Measurements from ENCODE around the gene RBBP4. TPM values are rescaled to one million over a fixed set of nuclear protein-coding genes. Genes with fewer than 3 reads are reported as not detected.

Gene RBBP4
- 91.7 and 109 TPM in 2 replicates for total RNA-seq

GRCh38 chr1:32650752-32651460 is at the start of gene RBBP4:
RBBP4 (plus strand) TSS chr1:32651208; CDS start chr1:32651307, 99 bp downstream.

DNA sequence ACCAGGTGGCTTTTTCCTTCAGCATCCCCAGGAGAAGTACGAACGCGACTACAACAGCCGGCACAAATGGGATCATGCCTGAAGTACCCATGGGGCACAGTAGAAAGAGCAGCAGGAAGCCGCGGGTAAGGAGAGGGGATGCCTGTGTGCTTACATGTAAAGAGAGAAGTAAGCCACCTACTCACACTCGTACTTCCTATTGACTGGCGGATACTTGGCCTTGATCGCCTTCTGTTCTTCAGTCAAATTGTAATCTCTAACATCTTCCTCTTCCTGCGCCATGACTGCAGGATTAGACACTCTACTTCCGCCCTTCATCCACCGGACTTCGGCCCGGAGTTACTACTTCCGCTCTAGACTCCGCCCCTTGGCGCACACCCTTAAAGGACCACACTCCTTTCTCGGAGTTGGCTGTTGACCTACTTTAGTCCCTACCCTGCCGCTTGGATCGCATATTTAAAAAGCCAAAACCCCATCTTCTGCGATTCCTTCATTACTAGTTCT is 708 bp upstream of the RBBP4 start, which contains the start of gene ZBTB8OS:
ZBTB8OS (minus strand) TSS at position 303 of the 504 bp plus-strand sequence; CDS start at position 282, 21 bp downstream.

DNA sequence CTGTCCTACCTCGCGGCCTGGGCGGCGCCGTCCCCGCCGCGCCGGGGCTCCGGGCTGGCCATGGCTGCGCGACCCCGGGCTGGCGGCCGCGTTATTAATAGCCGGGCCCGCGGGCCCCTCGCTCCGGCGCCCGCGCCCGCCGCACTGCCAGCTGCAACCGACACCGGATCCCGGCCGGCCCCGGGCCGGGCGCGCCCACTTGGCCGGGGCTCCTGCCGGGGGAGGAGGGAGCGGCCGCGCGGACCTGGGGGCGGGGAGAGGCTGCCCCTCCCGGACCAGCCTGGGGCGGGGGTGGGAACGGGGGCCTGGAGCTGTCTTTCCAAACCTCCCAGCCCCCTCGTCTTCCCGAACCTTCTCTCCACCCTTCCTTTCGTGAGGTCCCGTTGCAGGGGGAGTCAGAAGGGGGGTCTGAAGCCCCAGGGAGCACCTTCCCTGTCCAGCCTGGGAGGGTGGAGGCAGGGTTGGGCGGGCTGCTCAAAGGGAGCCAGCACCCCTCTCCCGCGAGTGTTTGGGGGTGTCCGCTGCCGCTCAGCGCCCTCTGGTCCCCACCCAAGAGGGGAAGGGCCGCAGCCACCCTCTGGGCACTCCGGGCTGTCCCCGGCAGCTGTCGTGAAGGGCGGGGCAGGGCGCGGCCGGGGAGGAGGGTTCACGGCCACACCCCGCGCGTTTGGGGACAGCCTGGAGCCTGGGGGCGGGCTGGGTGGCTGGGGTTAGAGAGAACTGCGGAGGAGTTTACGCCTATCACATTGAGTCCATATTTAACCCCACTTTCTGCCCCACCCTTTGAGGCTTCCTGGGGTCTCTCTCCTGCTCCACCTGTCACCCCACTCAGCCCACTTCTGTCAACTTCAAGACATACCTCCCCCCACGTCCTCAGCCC is 51.8 kb downstream of the RBBP4 start, which contains the start of gene SYNC:
SYNC (minus strand) TSS at position 172 of the 880 bp plus-strand sequence; CDS start at position 62, 110 bp downstream.

Other genes with a start within 250 kb of the RBBP4 start
- under 0.01 TPM in 2 replicates for gene ZBTB8B, start 186.1 kb upstream of the RBBP4 start, total RNA-seq
- gene ZBTB8A, start 111.8 kb upstream of the RBBP4 start, total RNA-seq: 6.2 and 7.3 TPM in 2 replicates
- gene ZBTB8OS, start 658 bp upstream of the RBBP4 start, total RNA-seq: 55.9 and 68.0 TPM in 2 replicates
- gene SYNC, start 51.6 kb downstream of the RBBP4 start, total RNA-seq: 68.0 and 75.8 TPM in 2 replicates
- gene YARS1, start 166.2 kb downstream of the RBBP4 start, total RNA-seq: 80.2 and 86.5 TPM in 2 replicates
- gene S100PBP, start 166.4 kb downstream of the RBBP4 start, total RNA-seq: 32.9 and 51.2 TPM in 2 replicates
- 0.87 and 1.2 TPM in 2 replicates for gene FNDC5, start 219.7 kb downstream of the RBBP4 start, total RNA-seq
- gene HPCA, start 235.3 kb downstream of the RBBP4 start, total RNA-seq: not detected in 2 replicates

Measured in aortic smooth muscle cell (primary cell).